AG08396 (cell line): ENCODE data around the gene SLC36A1.

Source experiments
- DNase-seq: peaks from one replicate; pipeline ENCODE4 v3.0.0; 2012; ENCODE audit warnings: low spot score, mixed read lengths

SLC36A1 gene

DNA sequence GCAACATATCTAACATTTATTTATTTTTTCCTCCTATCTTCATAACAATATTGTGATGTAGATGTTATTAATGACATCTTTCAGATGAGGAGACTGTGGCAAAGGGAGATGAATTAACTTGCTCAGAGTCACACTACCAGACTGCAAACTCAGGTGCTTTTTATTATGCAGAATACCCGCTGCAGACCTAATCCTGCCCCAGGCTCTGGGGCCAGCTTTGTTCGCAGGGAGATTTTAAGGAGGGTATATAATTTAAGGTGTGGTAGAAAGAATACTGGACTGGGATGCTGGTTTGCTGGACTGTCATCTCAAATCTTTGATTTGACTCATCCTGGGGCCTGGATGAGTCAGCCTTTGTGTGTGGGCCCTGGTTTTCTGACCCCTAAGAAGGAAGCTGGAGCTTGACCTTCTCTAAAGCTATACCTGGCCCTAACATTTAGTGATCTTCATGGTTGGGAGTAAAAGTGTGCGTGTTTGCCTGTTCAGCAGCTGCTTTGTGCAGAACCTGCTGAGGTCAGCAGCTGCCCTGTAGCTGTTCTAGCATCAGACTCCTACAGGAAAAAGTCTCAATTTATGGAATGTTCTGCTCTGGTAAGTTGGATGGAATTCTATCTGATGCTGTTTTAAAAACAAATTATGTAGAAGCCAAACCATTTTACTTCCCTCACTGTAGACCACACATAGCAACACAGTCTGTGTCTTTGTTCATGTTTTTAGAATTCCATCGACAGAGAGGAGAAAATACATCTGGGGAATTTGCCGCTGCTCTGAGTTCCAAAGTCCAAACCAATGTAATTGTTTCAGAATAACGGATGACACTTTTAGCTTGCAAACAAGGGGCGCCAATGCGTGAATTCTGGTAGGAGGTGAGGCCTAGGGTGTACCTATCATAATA, 4.5 kb downstream of the SLC36A1 start:
- peak; percentile 53 for DNase-seq

DNA sequence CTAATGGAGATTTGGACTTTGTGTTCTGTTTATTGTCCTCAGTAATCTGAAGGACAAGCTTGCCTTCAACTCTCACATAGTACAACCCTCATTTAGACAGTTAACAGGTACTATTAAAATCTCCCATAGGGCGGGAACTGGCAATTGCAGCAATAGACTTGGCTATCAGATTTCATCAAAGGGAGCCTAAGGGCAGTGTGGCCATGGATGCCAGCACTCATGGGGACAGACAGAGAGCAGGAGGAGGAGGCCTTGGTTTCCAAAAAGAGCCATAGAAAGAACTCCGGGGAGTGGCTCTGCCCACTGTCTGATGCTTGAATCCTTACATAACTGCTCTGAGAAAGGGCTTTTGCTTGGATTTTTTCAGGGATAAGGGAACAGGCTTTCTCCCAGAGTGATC, 6.8 kb downstream of the SLC36A1 start:
- DNase-seq = no peak

DNA sequence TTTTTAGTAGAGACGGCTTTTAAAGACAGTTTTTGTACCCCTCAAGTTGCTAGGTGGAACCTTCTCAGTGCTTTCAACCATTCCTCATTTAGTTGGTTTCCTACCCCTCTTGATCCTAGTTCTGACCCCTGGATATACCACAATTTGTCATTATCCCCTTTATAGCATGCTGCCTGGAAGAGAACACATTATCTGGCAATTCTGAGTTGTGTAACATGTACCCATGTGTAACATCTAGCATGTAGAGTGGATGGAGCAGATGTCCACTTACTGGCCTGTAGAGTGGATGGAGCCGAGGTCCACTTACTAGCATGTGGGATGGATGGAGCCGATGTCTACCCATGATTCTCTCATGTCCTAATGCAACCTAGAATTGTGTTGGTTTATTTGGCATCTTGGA, 7.5 kb downstream of the SLC36A1 start:
- no peak for DNase-seq

DNA sequence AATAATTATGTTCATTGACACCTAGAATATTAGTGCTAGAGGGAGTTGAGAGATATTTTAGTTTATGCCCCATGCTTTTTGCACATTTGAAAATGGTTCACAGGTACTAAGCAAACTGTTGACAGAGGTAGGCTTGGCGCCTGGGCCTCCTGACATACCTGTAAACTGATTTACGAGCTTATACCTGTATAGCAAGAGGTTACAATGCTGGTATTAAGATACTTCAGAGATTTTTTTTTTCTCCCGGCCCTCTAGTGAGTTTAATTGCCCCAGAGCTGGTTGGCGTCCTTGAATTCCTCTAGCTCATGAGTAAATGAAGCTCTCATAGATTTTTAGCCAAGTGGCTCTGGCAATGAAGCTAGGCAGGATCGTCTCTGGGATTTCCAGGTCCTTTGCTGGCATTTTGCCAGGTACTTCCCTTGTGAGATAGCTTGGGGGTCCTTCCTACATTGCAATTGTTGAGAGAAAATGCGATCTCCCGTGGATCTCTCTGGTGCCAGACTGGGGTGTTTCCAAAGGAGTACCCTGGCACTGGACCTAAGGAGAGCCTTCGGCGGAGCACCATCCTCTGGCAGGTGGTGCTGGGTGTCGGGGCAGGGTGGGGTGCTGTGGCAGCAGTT, 9.0 kb downstream of the SLC36A1 start:
- no peak for DNase-seq

DNA sequence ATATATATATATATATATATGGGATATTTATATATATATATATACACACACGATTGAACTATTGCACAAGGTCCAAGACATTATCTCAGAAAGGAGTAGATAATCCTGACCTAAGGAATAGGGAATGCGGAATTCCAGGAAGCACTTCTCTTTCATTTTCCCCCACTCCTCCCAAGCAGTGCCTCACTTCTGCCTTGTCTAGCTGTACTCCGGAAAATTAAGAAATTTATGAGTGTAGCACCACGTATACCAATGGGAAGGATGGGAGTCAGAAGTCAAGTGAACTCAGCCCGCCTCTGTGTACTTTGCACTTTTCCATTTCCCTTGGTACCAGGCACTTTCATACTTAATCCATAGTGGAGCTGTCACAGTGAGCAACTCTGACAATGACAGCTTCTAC, 10.9 kb downstream of the SLC36A1 start:
- no peak for DNase-seq

DNA sequence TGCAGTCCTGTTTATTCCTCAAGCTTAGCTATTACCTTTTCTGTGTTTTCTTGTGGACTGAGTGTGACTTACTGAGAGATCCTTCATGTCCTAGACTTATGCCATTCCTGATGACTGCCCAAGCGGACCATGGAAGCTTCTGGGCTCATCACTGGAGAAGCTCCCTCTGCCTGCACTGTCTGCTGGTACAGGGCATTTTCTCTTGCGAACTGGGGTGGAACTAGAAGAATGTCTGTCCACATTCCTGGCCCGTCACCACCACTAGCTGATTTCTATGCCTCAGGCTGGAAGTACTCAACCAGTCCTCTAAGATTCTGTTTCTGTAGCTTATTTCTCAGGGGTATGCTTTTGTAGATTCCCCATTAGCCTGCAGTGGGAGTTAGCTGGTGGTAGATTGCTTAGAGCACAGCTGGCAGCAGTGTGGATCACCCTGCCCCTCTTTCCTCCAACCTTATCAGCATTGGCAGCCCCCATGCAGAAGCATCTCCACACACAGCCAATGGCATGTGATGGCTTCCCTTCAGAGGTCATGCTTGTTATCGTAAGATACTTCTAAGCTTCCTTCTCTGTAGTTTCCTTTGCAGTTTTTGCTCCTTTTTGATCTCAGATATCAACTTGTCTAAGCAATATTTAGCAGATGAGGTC, 12.4 kb downstream of the SLC36A1 start:
- peak; percentile 48 for DNase-seq

DNA sequence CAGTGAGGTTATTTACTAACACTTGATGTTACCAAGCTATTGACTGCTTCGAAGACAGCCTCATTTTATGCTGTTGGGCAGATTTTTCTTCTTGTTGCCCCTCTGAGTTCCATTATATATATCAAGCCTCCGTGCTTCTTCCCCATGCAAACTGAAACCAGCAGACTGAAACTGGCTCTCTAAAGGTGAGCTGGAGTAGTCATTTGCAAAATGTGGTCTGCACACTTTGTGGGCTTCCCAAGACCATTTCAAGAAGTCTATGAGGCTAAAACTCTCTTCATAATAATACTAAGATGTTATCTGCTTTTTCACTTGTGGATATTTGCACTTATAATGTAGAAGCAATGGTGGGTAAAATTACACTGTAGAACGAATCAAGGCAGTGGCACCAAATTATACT, 13.9 kb downstream of the SLC36A1 start:
- no peak for DNase-seq

DNA sequence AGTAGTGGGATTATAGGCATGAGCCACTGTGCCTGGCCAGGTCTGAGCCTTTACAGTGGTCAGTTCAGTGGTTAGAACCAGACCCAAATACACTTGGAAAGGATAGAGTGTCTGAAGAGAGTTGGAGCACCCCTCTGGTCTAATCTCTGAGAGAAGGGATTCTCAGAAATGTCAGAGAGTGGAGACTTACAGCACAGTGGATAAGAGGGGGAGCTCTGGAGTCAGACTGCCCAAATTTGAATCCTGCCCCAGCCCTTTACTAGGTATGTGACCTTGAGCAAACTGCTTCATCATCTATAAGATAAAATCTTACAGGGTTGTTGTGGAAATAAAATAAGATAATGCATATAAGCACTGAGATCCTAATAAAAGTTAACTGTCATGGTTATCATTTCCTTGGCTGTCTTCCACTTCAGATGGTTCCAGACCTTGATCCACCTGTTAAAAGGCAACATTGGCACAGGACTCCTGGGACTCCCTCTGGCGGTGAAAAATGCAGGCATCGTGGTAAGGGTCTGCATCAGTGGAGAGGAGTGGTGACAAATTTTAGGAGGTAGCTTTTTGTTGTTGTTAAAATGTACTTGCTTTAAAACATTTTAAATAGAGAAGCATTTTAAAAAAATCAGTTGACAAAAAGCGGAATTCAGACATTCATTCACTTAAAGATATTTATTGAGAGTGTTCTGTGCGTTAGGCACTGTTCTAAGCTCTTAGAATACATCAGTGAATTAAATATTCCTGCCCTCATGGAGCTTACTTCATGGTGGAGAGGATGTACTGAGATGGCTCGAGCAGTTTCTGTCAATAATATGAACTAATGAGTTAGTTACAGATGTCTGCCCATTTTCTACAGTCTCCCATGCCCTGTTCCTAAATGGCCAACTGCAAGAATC, 16.0 kb downstream of the SLC36A1 start:
- DNase-seq = no peak

DNA sequence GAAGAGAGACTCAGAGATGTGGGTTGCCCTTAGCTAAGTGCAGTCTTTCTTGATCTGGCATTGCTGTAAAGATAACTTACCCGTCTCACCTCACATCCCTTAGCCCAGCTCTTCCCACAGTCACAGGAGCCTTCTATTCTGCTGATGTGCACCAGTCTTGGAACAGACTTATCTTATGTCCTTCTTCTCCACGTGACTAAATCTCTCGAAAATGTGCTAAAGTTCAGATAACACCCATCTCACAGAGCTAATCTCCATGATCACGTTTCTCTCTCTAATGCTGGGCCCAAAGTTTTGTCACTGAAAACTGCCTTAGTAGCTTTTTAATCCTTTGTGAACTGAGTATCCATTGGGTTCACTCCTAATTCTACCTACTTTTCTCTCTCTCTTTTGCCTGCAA, 16.7 kb downstream of the SLC36A1 start:
- DNase-seq = no peak

DNA sequence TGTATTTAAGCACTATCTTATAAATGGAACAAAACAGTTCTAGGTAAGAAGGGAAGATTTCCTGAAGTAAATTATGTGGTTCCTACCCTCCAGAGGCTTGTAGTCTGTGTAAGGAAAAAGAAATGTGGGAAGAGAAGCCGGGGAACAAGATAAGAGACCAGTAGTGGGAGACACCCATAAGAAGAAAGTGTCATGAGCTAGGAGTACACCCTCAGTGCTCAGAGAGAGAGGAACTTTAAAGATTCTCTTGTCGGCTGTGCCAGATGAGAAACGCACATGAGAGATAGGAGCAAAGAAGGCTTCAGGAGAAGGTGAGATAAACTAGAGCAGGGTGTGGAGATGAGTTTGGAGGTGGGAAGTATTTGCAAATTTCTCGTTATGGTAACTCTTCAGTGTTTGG, 18.1 kb downstream of the SLC36A1 start:
- DNase-seq = no peak

DNA sequence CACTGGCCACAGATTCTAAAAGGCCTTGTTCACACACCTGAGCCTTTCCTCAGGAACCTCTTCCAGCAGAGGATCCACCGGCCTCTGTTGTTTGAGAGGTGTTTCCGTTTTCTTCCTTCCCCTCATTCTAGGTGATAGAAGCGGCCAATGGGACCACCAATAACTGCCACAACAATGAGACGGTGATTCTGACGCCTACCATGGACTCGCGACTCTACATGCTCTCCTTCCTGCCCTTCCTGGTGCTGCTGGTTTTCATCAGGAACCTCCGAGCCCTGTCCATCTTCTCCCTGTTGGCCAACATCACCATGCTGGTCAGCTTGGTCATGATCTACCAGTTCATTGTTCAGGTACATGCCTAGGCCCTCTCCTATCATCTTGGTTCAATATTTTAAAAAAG, 20.2 kb downstream of the SLC36A1 start:
- no peak for DNase-seq

DNA sequence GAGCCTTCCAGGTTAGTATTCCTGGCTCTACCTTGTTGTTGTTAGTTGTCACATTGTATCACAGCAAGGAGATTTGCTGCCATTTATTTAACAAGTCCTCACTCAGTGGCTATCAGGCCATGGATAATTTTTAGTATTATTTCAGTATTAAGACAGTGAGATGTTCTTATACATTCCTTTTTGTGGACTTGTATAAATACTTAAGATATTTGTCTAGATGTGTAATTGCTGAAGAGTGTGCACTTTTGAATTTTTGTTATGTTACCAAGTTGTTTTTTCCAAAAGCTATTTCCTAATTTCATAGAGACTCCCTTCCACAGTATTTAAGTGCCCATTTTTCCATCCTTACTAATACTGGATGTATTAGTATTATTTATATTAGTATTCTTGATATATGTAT, 22.0 kb downstream of the SLC36A1 start:
- no peak for DNase-seq

DNA sequence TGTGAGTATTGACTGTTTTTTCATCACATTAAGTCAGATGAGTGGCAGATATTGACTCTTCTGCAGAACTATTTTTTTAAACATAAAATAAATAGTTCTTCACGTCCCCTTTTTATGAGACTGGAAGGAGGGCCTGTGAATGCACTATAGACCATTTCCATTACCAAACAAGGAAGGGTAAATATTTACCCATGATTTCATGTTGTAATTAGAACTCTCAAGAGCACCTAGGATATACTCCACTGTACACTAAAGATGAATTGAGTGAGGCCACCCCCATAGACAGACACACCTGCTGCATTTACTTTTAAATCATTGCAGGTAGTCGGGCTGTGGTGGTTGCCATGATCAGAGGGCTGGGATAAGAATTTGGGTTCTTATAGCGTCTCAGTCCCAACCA, 22.6 kb downstream of the SLC36A1 start:
- DNase-seq = no peak

DNA sequence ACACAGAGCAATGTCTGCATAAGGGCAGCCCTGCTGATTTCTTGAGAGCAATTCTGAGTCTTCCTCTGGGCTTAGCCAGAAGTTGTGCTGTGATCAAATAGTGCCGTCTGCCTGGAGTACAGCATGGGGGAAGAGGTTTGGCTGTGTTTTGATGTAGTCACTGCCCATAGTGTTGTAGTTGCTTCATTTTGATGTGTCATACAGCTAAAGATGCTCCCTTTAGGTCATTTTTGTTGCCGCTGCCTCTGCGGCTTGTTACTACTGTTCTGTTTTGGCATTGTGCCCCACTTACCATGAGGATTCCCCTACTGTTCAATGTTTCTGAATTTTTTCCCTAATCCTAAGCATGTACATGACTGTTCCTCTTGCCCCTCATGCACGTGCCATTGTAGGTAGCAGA, 23.0 kb downstream of the SLC36A1 start:
- DNase-seq = no peak

DNA sequence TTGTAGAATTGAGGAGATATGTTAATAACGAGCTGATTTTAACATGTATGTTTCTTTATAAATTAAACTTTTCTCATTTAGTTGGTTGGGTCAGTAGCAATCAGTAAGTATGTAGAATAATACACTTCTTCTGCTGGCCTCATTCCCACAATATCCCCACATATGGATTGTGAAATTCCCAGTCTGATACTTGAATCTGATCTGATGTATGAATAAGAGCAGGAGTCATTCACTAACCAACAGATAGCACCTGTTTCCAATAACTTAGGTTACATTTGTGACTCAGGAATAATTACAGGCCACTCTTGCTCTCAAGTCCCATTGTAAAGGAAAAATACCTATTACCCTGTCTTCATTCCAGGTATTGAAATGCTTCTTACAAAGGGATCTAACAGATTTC, 23.9 kb downstream of the SLC36A1 start:
- DNase-seq = no peak

DNA sequence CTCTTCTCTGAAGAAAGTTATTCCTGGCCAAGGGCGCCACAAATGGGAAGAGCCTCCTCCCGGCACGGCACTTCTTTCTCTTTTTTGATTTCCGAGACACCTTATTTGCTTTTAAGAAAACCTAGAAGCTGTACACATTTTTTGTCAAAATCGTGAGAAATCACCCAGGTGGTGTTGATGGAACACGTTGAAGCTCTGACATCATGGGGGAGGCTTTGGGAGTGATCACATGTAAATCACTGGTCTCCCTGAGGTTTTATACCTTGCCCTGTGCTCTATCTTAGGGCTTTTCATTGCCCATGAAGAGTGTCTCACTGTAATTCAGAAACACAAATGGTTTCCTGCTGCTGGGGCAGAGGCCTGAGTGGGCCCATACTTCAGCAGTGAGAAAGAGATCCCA, 27.4 kb downstream of the SLC36A1 start:
- DNase-seq = no peak

DNA sequence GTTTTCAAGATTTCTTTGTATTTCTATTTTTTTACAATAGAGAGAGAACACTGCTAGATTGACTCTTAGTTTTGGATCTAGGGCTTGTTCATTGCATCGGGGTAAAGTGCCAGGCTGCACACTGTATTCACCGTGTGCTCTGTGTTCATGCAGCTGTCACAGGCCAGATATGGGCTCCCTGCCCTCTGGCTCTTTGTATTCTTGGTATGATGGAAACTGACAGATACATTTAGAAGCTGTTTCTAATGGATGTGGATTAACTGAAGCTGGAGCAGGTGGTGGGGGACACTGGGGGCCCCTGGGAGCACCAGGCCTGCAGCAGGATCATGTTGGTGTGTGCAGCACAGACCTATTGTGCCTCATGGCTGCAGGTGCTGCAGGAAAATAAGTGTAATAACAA, 28.0 kb downstream of the SLC36A1 start:
- no peak for DNase-seq

DNA sequence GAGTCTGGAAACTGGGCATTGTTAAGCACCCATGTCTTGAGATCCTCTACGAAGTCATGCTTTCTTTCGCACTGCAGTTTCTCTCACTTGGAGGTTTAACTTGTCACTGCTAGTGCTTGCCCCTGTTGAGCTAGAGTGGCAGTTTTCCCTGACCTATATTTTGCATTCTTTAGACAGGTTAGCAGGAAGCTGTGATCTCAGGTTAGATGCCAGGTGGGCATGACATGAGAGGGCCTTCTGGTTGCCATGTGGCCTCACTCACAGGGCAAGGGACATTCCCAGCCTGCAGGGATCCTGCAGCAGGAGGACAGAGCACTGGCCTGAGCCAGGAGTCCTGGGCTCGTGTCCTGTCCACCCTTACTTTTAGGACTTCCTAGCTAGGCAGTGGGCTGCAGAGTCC, 28.6 kb downstream of the SLC36A1 start:
- DNase-seq = no peak

DNA sequence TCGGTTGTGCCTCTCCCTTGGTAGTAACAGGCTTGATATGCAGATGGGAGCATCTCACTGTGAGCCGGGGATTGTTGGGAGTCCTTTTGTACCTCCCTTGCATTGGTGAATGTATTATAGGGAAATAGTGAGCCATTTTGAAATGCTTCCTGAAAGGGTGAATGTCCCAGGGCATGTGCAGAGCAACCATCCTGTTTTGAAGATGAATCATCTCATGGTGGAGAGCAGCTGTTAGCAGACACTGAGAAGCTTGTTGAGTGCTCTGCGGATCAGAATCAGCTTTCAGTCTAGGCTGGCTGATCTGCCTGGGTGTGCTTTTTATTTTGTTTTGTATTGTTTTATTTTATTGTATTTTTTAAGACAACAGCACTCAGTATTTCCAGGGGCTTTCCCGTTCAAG, 29.7 kb downstream of the SLC36A1 start:
- DNase-seq = no peak

DNA sequence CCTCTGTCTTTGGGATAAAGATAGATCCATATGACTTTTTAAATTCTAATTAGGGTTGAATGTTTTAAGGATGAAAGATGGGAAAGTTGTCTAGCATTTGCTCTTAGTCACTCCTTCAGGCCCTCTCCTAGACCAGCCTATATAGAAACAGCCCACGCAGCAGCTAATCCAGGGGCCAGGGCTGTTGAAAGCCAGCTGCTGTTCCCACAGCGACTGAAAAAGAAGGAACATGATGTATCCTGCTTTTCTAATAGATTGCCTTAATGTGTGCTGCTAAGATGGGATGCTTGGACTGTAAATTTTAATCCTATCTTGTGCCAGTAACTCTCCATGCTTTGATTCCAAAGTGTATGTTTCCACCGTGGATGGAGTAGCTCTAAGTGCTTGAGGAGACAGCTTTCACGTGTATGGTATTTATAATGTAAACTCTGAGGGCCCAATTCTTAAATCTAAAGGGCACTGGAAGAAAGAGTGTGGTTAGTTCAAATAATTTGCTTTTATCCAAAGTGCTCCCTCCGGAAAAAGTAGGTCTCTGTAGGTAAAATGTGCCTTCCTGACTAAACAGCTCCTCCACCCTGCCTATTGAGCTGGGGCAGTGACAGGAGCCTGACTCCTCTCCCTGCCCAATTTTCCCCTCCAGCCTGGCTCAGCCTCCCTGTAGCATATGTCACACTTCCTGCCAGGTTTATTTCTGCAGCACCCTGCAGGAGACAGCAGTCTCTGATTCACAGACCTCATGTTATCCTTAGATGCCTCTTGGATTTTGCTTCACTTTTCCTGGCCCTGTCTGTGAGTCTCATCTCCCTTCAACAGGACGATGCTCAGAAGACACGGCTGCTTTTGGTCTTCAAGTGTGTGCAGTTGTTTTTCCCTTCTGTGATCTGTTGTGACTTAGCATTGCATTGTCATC, 33.2 kb downstream of the SLC36A1 start:
- peak; percentile 49 for DNase-seq

DNA sequence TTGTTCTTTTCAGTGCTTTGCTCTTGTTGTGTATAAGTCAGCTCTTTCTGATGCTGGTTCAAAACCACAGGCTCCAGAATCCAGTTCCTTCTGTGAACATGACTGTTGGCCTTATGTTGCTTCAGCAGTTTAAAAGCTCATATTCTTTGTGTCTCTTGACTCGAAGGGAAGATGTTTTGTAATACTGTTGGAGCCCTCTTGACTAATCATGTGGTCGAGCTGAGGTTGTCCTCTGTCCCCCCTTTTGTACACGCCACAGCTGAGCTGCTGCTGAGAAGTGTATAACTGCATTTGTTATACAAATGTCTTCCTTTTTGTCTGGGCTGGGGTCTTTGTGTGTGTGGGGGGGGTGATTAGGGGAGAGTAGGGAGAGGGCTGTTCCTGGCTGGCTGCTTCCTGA, 35.8 kb downstream of the SLC36A1 start:
- no peak for DNase-seq
